PC-3 (cell line): ENCODE results near the gene MYL5.

Experiments used
- CTCF ChIP-seq: fragments of 300-600 bp; sonication (generic); conservative IDR thresholded peaks from 2 replicates; pipeline ENCODE4 v1.5.1; 2017; ENCODE audit warnings: antibody characterized with exemption, low read depth, mild to moderate bottlenecking, low read length
- EZH2 ChIP-seq: fragments of 300-600 bp; sonication (generic); IDR thresholded peaks from one replicate; pipeline ENCODE4 v1.6.1; 2017; ENCODE audit warnings: antibody characterized with exemption, mild to moderate bottlenecking, low read length; ENCODE audit not compliant: unreplicated experiment
- EZH2phosphoT487 ChIP-seq: fragments of 300-600 bp; sonication (generic); IDR thresholded peaks from 2 replicates; pipeline ENCODE4 v1.6.1; 2018; ENCODE audit warnings: mild to moderate bottlenecking, antibody characterized with exemption, low read length, borderline replicate concordance

GRCh38 chr4:700587-701264 lies 26.4 kb downstream of the MYL5 start:
- TF ChIP-seq CTCF: no peak
- TF ChIP-seq EZH2: no peak
- no peak for TF ChIP-seq EZH2phosphoT487
